H1 (cell line): ENCODE data around the gene MEMO1. TPM values are rescaled to one million over a fixed set of nuclear protein-coding genes. Genes with fewer than 3 reads are reported as not detected.

Experiments
- CTCF ChIA-PET: fragments of 300-600 bp; sonication (Branson Sonifier 250); formaldehyde crosslinking; loops from one replicate; lab custom pipeline; 2021; ENCODE audit not compliant: partially characterized antibody; lab: Charles Lee
- POLR2A ChIA-PET: fragments of 300-600 bp; sonication (Branson Sonifier 250); formaldehyde crosslinking; loops from one replicate; lab custom pipeline; 2021; ENCODE audit warnings: inconsistent platforms; ENCODE audit not compliant: partially characterized antibody; lab: Charles Lee
- DNase-seq, 2 experiments: peaks; one replicate each; pipeline versions ENCODE4 v3.0.0 to v3.0.0-alpha.2; 2010 to 2022; ENCODE audit warnings: low spot score in 2 of 2, low read depth in 1 of 2, mixed read lengths in 1 of 2
- FAIRE-seq: peaks from 2 replicates; lab custom pipeline; 2011; peaks lifted over from hg19 to GRCh38; lab: Jason Lieb, UNC
- H2AFZ ChIP-seq: 2 replicates; pipeline ENCODE4 v1.8.1; 2012; ENCODE audit warnings: low read length, inconsistent platforms
- H2AK5ac ChIP-seq: 2 replicates; pipeline ENCODE4 v1.6.1; 2013; ENCODE audit warnings: low read depth, low read length
- H2BK120ac ChIP-seq: replicated peaks from 2 replicates; pipeline ENCODE3; 2013; ENCODE audit warnings: low read depth, low read length, inconsistent platforms
- H2BK12ac ChIP-seq: 2 replicates; pipeline ENCODE4 v1.6.1; 2013; ENCODE audit warnings: low read depth, low read length
- H2BK15ac ChIP-seq: 2 replicates; pipeline ENCODE4 v1.6.1; 2013; ENCODE audit warnings: low read length
- H2BK20ac ChIP-seq: 2 replicates; pipeline ENCODE4 v1.6.1; 2013; ENCODE audit warnings: low read length
- H2BK5ac ChIP-seq: 2 replicates; pipeline ENCODE4 v1.6.1; 2013; ENCODE audit warnings: low read depth, low read length
- H3K14ac ChIP-seq: 2 replicates; pipeline ENCODE4 v1.6.1; 2013; ENCODE audit warnings: inconsistent platforms; ENCODE audit not compliant: insufficient read length
- H3K18ac ChIP-seq: 2 replicates; pipeline ENCODE4 v1.6.1; 2013; ENCODE audit warnings: low read length; ENCODE audit errors: extremely low read depth
- H3K23ac ChIP-seq: 2 replicates; pipeline ENCODE4 v1.6.1; 2013; ENCODE audit warnings: inconsistent platforms; ENCODE audit not compliant: insufficient read length
- H3K23me2 ChIP-seq: 2 replicates; pipeline ENCODE4 v1.6.1; 2013; ENCODE audit warnings: low read depth, low read length
- H3K27ac ChIP-seq: 2 replicates; pipeline ENCODE4 v1.6.1; 2011; ENCODE audit warnings: low read depth, low read length, inconsistent platforms
- H3K27me3 ChIP-seq, 4 experiments: replicated peaks in 1 of 4; 1 replicate in 1 of 4; 2 replicates in 3 of 4; pipeline versions ENCODE4 v1.6.1 to v1.8.1; 2011 to 2013; ENCODE audit warnings: low read length in 3 of 4, mild to moderate bottlenecking in 3 of 4, inconsistent platforms in 2 of 4, mixed read lengths in 2 of 4, moderate library complexity in 1 of 4; ENCODE audit not compliant: control insufficient read depth in 3 of 4, insufficient read depth in 3 of 4; ENCODE audit errors: extremely low read depth in 1 of 4
- H3K36me3 ChIP-seq, 4 experiments: 2 replicates each; pipeline versions ENCODE4 v1.6.1 to v1.8.1; 2011 to 2013; ENCODE audit warnings: mild to moderate bottlenecking in 4 of 4, low read length in 3 of 4, moderate library complexity in 2 of 4, control low read depth in 1 of 4, inconsistent platforms in 1 of 4; ENCODE audit not compliant: insufficient read depth in 4 of 4, control insufficient read depth in 2 of 4
- H3K4ac ChIP-seq: replicated peaks from 2 replicates; pipeline ENCODE3; 2013; ENCODE audit warnings: low read length, low read depth, mixed read lengths, inconsistent platforms; ENCODE audit not compliant: insufficient read length
- H3K4me1 ChIP-seq, 4 experiments: replicated peaks in 1 of 4; 1 replicate in 1 of 4; 2 replicates in 3 of 4; pipeline versions ENCODE4 v1.6.1 to v1.8.1; 2011 to 2013; ENCODE audit warnings: low read length in 3 of 4, inconsistent platforms in 2 of 4, mixed read lengths in 1 of 4; ENCODE audit not compliant: insufficient read depth in 4 of 4, control insufficient read depth in 3 of 4
- H3K4me2 ChIP-seq, 2 experiments: 2 replicates each; pipeline versions ENCODE4 v1.6.1 to v1.8.1; 2011 to 2013; ENCODE audit warnings: low read depth in 2 of 2, low read length in 2 of 2, control low read depth in 1 of 2, inconsistent platforms in 1 of 2, mild to moderate bottlenecking in 1 of 2; ENCODE audit not compliant: insufficient read depth in 1 of 2
- H3K4me3 ChIP-seq, 4 experiments: fragments of 200-600, 300-600 bp in 1 of 4; sonication (generic), shearing (Covaris generic), sonication (Bioruptor Twin) in 1 of 4; 2 replicates each; pipeline versions ENCODE4 v1.5.1 to v1.8.1; 2011 to 2016; ENCODE audit warnings: low read length in 4 of 4, low read depth in 3 of 4, control low read depth in 2 of 4, inconsistent platforms in 2 of 4, mild to moderate bottlenecking in 2 of 4, mixed read lengths in 1 of 4, moderate library complexity in 1 of 4; ENCODE audit not compliant: insufficient read depth in 2 of 4; ENCODE audit errors: extremely low read depth in 1 of 4
- H3K56ac ChIP-seq: replicated peaks from 2 replicates; pipeline ENCODE3; 2013; ENCODE audit warnings: low read depth, mild to moderate bottlenecking, mixed read lengths, low read length, inconsistent platforms; ENCODE audit not compliant: insufficient read length
- H3K79me1 ChIP-seq: 2 replicates; pipeline ENCODE4 v1.6.1; 2013; ENCODE audit warnings: low read depth, low read length, control low read depth
- H3K79me2 ChIP-seq, 2 experiments: 2 replicates each; pipeline versions ENCODE4 v1.6.1 to v1.8.1; 2012 to 2013; ENCODE audit warnings: low read length in 2 of 2, mild to moderate bottlenecking in 2 of 2, inconsistent platforms in 1 of 2; ENCODE audit not compliant: insufficient read depth in 2 of 2, control insufficient read depth in 1 of 2
- H3K9ac ChIP-seq, 4 experiments: replicated peaks in 1 of 4; 1 replicate in 1 of 4; 2 replicates in 3 of 4; pipeline versions ENCODE4 v1.6.1 to v1.8.1; 2011 to 2013; ENCODE audit warnings: low read depth in 3 of 4, low read length in 3 of 4, control low read depth in 2 of 4, mild to moderate bottlenecking in 2 of 4, moderate library complexity in 2 of 4, inconsistent platforms in 1 of 4; ENCODE audit errors: extremely low read depth in 1 of 4
- H3K9me3 ChIP-seq, 2 experiments: 2 replicates each; pipeline versions ENCODE4 v1.6.1 to v1.8.1; 2012 to 2013; ENCODE audit warnings: mild to moderate bottlenecking in 2 of 2, moderate library complexity in 2 of 2, control low read depth in 1 of 2, inconsistent platforms in 1 of 2, low read depth in 1 of 2, low read length in 1 of 2, mixed read lengths in 1 of 2; ENCODE audit not compliant: insufficient read depth in 2 of 2
- H4K20me1 ChIP-seq, 2 experiments: replicated peaks in 1 of 2; 2 replicates each; pipeline versions ENCODE3 to v1.8.1; 2011 to 2013; ENCODE audit warnings: inconsistent platforms in 2 of 2, low read length in 2 of 2, mild to moderate bottlenecking in 1 of 2; ENCODE audit not compliant: insufficient read depth in 2 of 2, control insufficient read depth in 1 of 2
- H4K5ac ChIP-seq: 2 replicates; pipeline ENCODE4 v1.6.1; 2013; ENCODE audit warnings: low read length, low read depth, mixed read lengths, inconsistent platforms; ENCODE audit not compliant: insufficient read length
- H4K8ac ChIP-seq: 2 replicates; pipeline ENCODE4 v1.8.0; 2013; ENCODE audit warnings: mild to moderate bottlenecking, moderate library complexity, low read length, inconsistent platforms; ENCODE audit not compliant: insufficient read depth; ENCODE audit errors: extremely low read depth
- H4K91ac ChIP-seq: replicated peaks from 2 replicates; pipeline ENCODE3; 2013; ENCODE audit warnings: low read length, mixed read lengths, inconsistent platforms; ENCODE audit not compliant: insufficient read length
- HDAC6 ChIP-seq: IDR thresholded peaks from one replicate; pipeline ENCODE4 v1.7.1; 2012; ENCODE audit warnings: low read depth, mild to moderate bottlenecking, inconsistent platforms, low read length, moderate library complexity
- SP2 ChIP-seq: IDR thresholded peaks from 2 replicates; pipeline ENCODE4 v1.6.1; 2012; ENCODE audit warnings: mild to moderate bottlenecking, low read length, inconsistent platforms
- TAF7 ChIP-seq: optimal IDR thresholded peaks from 2 replicates; pipeline ENCODE3; 2011; ENCODE audit warnings: low read depth, mild to moderate bottlenecking, inconsistent platforms, low read length, moderate library complexity, borderline replicate concordance
- WGBS, 2 experiments: shearing (Covaris generic) in 1 of 2; methylation state at CpG; one replicate each; pipeline versions ENCODE4 v1.1.6 to v1.1.7; 2013 to 2015; ENCODE audit warnings: low lambda C conversion rate in 2 of 2, mixed read lengths in 2 of 2, inconsistent platforms in 1 of 2, low coverage in 1 of 2, missing lambda C conversion rate in 1 of 2; ENCODE audit not compliant: insufficient replicate concordance in 2 of 2, insufficient coverage in 1 of 2, insufficient read length in 1 of 2; ENCODE audit errors: extremely low coverage in 1 of 2, missing lambda C conversion rate in 1 of 2; 5-methylcytosine and 5-hydroxymethylcytosine counted together
- polyA plus RNA-seq, 7 experiments: library from polyadenylated mRNA; depleted of rRNA in 3 of 7; stranded (reverse) in 5 of 7; unstranded in 2 of 7; fragments of >200 nt in 5 of 7; fragments of 200-250 nt in 2 of 7; gene quantifications; 1 replicate in 5 of 7; 2 replicates in 1 of 7; 4 replicates in 1 of 7; pipeline versions ENCODE4 v1.2.1 to v1.2.3, GENCODE V29; 2011 to 2013; ENCODE audit warnings: missing spikeins in 2 of 7, mixed read lengths in 2 of 7
- total RNA-seq: library from RNA; stranded (reverse); fragmentation: NEBNext Ultra II Directional; extraction: Animal tissue kit (Norgen Biotek cat#: 25700); gene quantifications from 2 replicates; pipeline ENCODE4 v1.2.1, GENCODE V29; 2021

The MEMO1 gene
- total and polyA plus RNA-seq, 2 of the 8 experiments (the other 6 are each of a cell fraction or from before 2014, with no cell fraction given), result 26.9 to 54.7 TPM

- ChIA-PET CTCF (interaction anchor here (0.6 to 0.7 kb wide), 3 partner anchors 7 to 94 kb away, joined by 3 to 4 read pairs (median 3); no protein-coding TSS in a partner anchor), POLR2A (no interaction called here)
- Histone ChIP-seq H3K18ac (no peak overlapping the region), H3K4me3 (no peak overlapping the region), H4K20me1 (no peaks in the 10 kb centered on the region), H3K79me2 (no peaks in the 10 kb centered on the region), H3K4ac (no peak overlapping the region), H3K14ac (no peak overlapping the region), H3K4me2 (no peak overlapping the region), H2AK5ac (no peak overlapping the region), H3K27me3 (no peaks in the 10 kb centered on the region), H4K91ac (no peak overlapping the region), H2BK120ac (no peak overlapping the region), H2BK15ac (no peak overlapping the region), H2BK5ac (no peak overlapping the region), H4K8ac (no peak overlapping the region), H3K23me2 (no peaks in the 10 kb centered on the region), H3K36me3 (peaks cover 0 to 13% (median 0%) of the 10 kb centered on the region in 4 experiments; a peak in 2 of 8 replicates), H2AFZ (no peak overlapping the region), H3K56ac (no peak overlapping the region), H2BK12ac (no peak overlapping the region), H3K27ac (no peak overlapping the region), H3K23ac (no peak overlapping the region), H3K9ac (no peak overlapping the region), H4K5ac (no peak overlapping the region), H3K4me1 (no peaks in the 10 kb centered on the region), H3K79me1 (no peaks in the 10 kb centered on the region), H3K9me3 (0 out of 4 replicates have a peak, but pooled peaks cover 0 to 4% of the 10 kb centered on the region in 2 experiments), H2BK20ac (no peak overlapping the region)
- FAIRE-seq (no peak), DNase-seq (no peak)
- TF ChIP-seq HDAC6 (no peak), SP2 (no peak), TAF7 (no peak)
- WGBS, 2 experiments, result 100% methylated on average over 2 of the region's 2 CpGs; no CpG with 5 or more reads in 1 of the 2 experiments
Observed at GRCh38 chr2:31901900-31902299, 108.9 kb downstream of the MEMO1 start.
